K562 (cell line): ENCODE data around the gene ENTPD6.

Source experiments
- BHLHE40 ChIP-seq: IDR thresholded peaks from 2 replicates; pipeline ENCODE4 v1.6.1; 2011; ENCODE audit warnings: low read length, improper control_type of control experiment
- ETV6 ChIP-seq, 3 experiments: fragments of 150-350 bp in 1 of 3; sonication (generic) in 1 of 3; formaldehyde crosslinking in 1 of 3; IDR thresholded peaks; 2 replicates each; pipeline versions ENCODE4 v1.6.1 to v1.8.0; 2014 to 2022; ENCODE audit warnings: borderline replicate concordance in 2 of 3, low read depth in 2 of 3, antibody characterized with exemption in 1 of 3, low read length in 1 of 3, mild to moderate bottlenecking in 1 of 3, missing genetic modification reagents in 1 of 3
- FOXP1 ChIP-seq: sonication (generic); formaldehyde crosslinking; IDR thresholded peaks from 2 replicates; pipeline ENCODE4 v1.8.0; 2022; ENCODE audit warnings: mild to moderate bottlenecking, missing genetic modification reagents
- MXI1 ChIP-seq: IDR thresholded peaks from 2 replicates; pipeline ENCODE4 v1.6.1; 2011; ENCODE audit warnings: low read depth, mild to moderate bottlenecking, improper control_type of control experiment, low read length
- SMC3 ChIP-seq: conservative IDR thresholded peaks from 2 replicates; pipeline ENCODE4 v1.6.1; 2011; ENCODE audit warnings: low read depth, low read length, improper control_type of control experiment; ENCODE audit not compliant: insufficient read depth
- TOE1 ChIP-seq, 2 experiments: fragments of 450-650 bp in 1 of 2; sonication (generic) in 1 of 2; formaldehyde crosslinking in 1 of 2; IDR thresholded peaks; 2 replicates each; pipeline versions ENCODE4 v1.7.1 to v1.8.0; 2016 to 2022; ENCODE audit warnings: borderline replicate concordance in 2 of 2, mild to moderate bottlenecking in 2 of 2, antibody characterized with exemption in 1 of 2, inconsistent platforms in 1 of 2, low read depth in 1 of 2, missing genetic modification reagents in 1 of 2, moderate library complexity in 1 of 2
- USF2 ChIP-seq: sonication (generic); formaldehyde crosslinking; IDR thresholded peaks from 2 replicates; pipeline ENCODE4 v1.5.0; 2020; ENCODE audit warnings: missing genetic modification reagents
- TF ChIP-seq, protein P1 (sequence below), 3 experiments: IDR thresholded peaks in 2 of 3; conservative IDR thresholded peaks in 1 of 3; 2 replicates each; pipeline ENCODE4 v1.5.1; 2011 to 2012; ENCODE audit warnings: low read length in 3 of 3, mild to moderate bottlenecking in 3 of 3, control low read depth in 2 of 3, improper control_type of control experiment in 1 of 3, inconsistent platforms in 1 of 3, low read depth in 1 of 3, mixed read lengths in 1 of 3, moderate library complexity in 1 of 3; ENCODE audit not compliant: insufficient read depth in 2 of 3
- TF ChIP-seq, protein P2 (sequence below): sonication (generic); formaldehyde crosslinking; IDR thresholded peaks from 2 replicates; pipeline ENCODE4 v1.9.0; 2022; ENCODE audit warnings: mild to moderate bottlenecking, missing genetic modification reagents

- TF ChIP-seq TOE1 (IDR thresholded peaks at IDR 0.05; ENCODE audit: borderline replicate concordance): no peak
- TF ChIP-seq TOE1 (CRISPR knock-in tag; IDR thresholded peaks at IDR 0.05; ENCODE audit: borderline replicate concordance, low read depth): no peak
- no peak for TF ChIP-seq BHLHE40
- TF ChIP-seq MXI1: no peak
- TF ChIP-seq, protein P1, sequence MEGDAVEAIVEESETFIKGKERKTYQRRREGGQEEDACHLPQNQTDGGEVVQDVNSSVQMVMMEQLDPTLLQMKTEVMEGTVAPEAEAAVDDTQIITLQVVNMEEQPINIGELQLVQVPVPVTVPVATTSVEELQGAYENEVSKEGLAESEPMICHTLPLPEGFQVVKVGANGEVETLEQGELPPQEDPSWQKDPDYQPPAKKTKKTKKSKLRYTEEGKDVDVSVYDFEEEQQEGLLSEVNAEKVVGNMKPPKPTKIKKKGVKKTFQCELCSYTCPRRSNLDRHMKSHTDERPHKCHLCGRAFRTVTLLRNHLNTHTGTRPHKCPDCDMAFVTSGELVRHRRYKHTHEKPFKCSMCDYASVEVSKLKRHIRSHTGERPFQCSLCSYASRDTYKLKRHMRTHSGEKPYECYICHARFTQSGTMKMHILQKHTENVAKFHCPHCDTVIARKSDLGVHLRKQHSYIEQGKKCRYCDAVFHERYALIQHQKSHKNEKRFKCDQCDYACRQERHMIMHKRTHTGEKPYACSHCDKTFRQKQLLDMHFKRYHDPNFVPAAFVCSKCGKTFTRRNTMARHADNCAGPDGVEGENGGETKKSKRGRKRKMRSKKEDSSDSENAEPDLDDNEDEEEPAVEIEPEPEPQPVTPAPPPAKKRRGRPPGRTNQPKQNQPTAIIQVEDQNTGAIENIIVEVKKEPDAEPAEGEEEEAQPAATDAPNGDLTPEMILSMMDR (IDR thresholded peaks at IDR 0.05 in 2 of 3, conservative IDR thresholded peaks at IDR 0.05 in 1 of 3; ENCODE audit: insufficient read depth in 2 of 3, low read depth in 1 of 3, low read length in 3 of 3): peak in 2 of 3 experiments; percentile 6; a peak in 1 of 6 replicates
- no peak for TF ChIP-seq ETV6 (IDR thresholded peaks at IDR 0.05; ENCODE audit: borderline replicate concordance in 1 of 2, low read depth in 2 of 2, low read length in 1 of 2)
- no peak for TF ChIP-seq ETV6 (CRISPR knock-in tag; IDR thresholded peaks at IDR 0.05; ENCODE audit: borderline replicate concordance)
- TF ChIP-seq, protein P2, sequence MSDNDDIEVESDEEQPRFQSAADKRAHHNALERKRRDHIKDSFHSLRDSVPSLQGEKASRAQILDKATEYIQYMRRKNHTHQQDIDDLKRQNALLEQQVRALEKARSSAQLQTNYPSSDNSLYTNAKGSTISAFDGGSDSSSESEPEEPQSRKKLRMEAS (CRISPR knock-in tag): no peak
- no peak for TF ChIP-seq FOXP1
- TF ChIP-seq USF2: no peak
- TF ChIP-seq SMC3: no peak
Observed at GRCh38 chr20:25257756-25258475, 62.4 kb downstream of the ENTPD6 start.
